Activated CD8-positive, alpha-beta T cell treated with anti-CD3 and anti-CD28 coated beads, Interleukin-2, amount 10 ng/mL, durations not matched to agents 7 days and 5 days (primary cell): ENCODE results near the gene PIP4K2A. TPM values are rescaled to one million over a fixed set of nuclear protein-coding genes. Genes with fewer than 3 reads are reported as not detected.

ENCODE experiments used
- ATAC-seq: fragments of 150-1000 bp; cut with Tn5 transposase; one replicate; pipeline ENCODE4 v1.10.0; 2021; ENCODE audit warnings: moderate library complexity
- CTCF ChIA-PET: fragments of 350-600 bp; sonication (Branson Sonifier 250); formaldehyde crosslinking; loops from one replicate; lab custom pipeline; 2021; ENCODE audit warnings: antibody characterized with exemption; lab: Charles Lee
- POLR2A ChIA-PET: fragments of 350-600 bp; sonication (Branson Sonifier 250); formaldehyde crosslinking; loops from one replicate; lab custom pipeline; 2021; ENCODE audit warnings: antibody characterized with exemption; lab: Charles Lee
- DNase-seq: peaks from one replicate; pipeline ENCODE4 v3.0.0-alpha.2; 2020
- H3K27ac Mint-ChIP-seq: one replicate; pipeline ENCODE4 v1.8.0; 2021; ENCODE audit warnings: mild to moderate bottlenecking, mixed read lengths
- H3K27me3 Mint-ChIP-seq: one replicate; pipeline ENCODE4 v1.8.0; 2021; ENCODE audit warnings: low read depth, mixed read lengths
- H3K36me3 Mint-ChIP-seq: one replicate; pipeline ENCODE4 v1.8.0; 2021; ENCODE audit warnings: low read depth, mixed read lengths
- H3K4me1 Mint-ChIP-seq: one replicate; pipeline ENCODE4 v1.8.0; 2021; ENCODE audit warnings: low read depth, mixed read lengths
- H3K4me3 Mint-ChIP-seq: one replicate; pipeline ENCODE4 v1.8.0; 2021; ENCODE audit warnings: mild to moderate bottlenecking, mixed read lengths
- H3K9me3 Mint-ChIP-seq: one replicate; pipeline ENCODE4 v1.8.0; 2022; ENCODE audit warnings: mixed read lengths; ENCODE audit not compliant: insufficient read depth
- total RNA-seq, 2 experiments: library from RNA; stranded (reverse); gene quantifications; one replicate each; pipeline ENCODE4 v1.2.3, GENCODE V29; 2021

Gene PIP4K2A
- total RNA-seq, 2 experiments from 2014 or later: 154 to 164 TPM

GRCh38 chr10:22599636-22600228 is 114.6 kb downstream of the PIP4K2A start:
- ATAC-seq (no peak), DNase-seq (no peak)
- H3K27ac Mint-ChIP-seq: peak overlapping the region; percentile 39
- peak overlapping the region; percentile 36 for H3K4me3 Mint-ChIP-seq
- no peaks in the 10 kb centered on the region for H3K9me3 Mint-ChIP-seq
- POLR2A ChIA-PET: interaction anchor here (0.6 to 0.7 kb wide), 2 partner anchors 31 to 62 kb away, joined by 3 to 4 read pairs; no protein-coding TSS in a partner anchor
- H3K36me3 Mint-ChIP-seq: peaks cover 73% of the 10 kb centered on the region
- CTCF ChIA-PET: interaction anchor here (0.9 to 4.2 kb wide), 6 partner anchors 11 to 82 kb away, joined by 3 to 20 read pairs (median 4); no protein-coding TSS in a partner anchor
- peaks cover 78% of the 10 kb centered on the region for H3K4me1 Mint-ChIP-seq
- no peaks in the 10 kb centered on the region for H3K27me3 Mint-ChIP-seq

GRCh38 chr10:22599048-22599561 is 115.3 kb downstream of the PIP4K2A start:
- Mint-ChIP-seq H3K4me3 (no peak overlapping the region), H3K36me3 (peaks cover 70% of the 10 kb centered on the region), H3K4me1 (peaks cover 75% of the 10 kb centered on the region), H3K9me3 (no peaks in the 10 kb centered on the region), H3K27me3 (no peaks in the 10 kb centered on the region), H3K27ac (peak overlapping the region; percentile 15)
- no peak for DNase-seq
- ChIA-PET CTCF (interaction anchor here (0.9 to 4.2 kb wide), 4 partner anchors 12 to 83 kb away, joined by 3 to 20 read pairs (median 5); no protein-coding TSS in a partner anchor), POLR2A (interaction anchor here (0.7 kb wide), 1 partner anchor 31 kb away, joined by 3 read pairs; no protein-coding TSS in a partner anchor)
- ATAC-seq: no peak

- H3K27me3 Mint-ChIP-seq: no peaks in the 10 kb centered on the region
- H3K4me3 Mint-ChIP-seq: no peak overlapping the region
- H3K9me3 Mint-ChIP-seq: no peaks in the 10 kb centered on the region
- H3K27ac Mint-ChIP-seq: peak overlapping the region; percentile 60
- ATAC-seq (no peak), DNase-seq (no peak)
- POLR2A ChIA-PET: no interaction called here
- H3K36me3 Mint-ChIP-seq: peaks cover 69% of the 10 kb centered on the region
- H3K4me1 Mint-ChIP-seq: peaks cover 74% of the 10 kb centered on the region
- CTCF ChIA-PET: interaction anchor here (1.2 to 4.2 kb wide), 3 partner anchors 13 to 390 kb away, joined by 3 to 20 read pairs (median 3); no protein-coding TSS in a partner anchor
Observed at GRCh38 chr10:22598478-22598877, 115.9 kb downstream of the PIP4K2A start.

- POLR2A ChIA-PET: no interaction called here
- Mint-ChIP-seq H3K9me3 (no peaks in the 10 kb centered on the region), H3K27me3 (no peaks in the 10 kb centered on the region), H3K4me1 (peaks cover 74% of the 10 kb centered on the region), H3K36me3 (peaks cover 69% of the 10 kb centered on the region), H3K27ac (peak overlapping the region; percentile 72), H3K4me3 (no peak overlapping the region)
- CTCF ChIA-PET: interaction anchor here (1.3 to 4.2 kb wide), 4 partner anchors 9 to 23 kb away, joined by 5 to 20 read pairs (median 6); no protein-coding TSS in a partner anchor
- ATAC-seq (peak; percentile 55), DNase-seq (peak; percentile 46)
Observed at GRCh38 chr10:22597138-22597537, 117.2 kb downstream of the PIP4K2A start.

GRCh38 chr10:22593636-22594198 is 120.7 kb downstream of the PIP4K2A start:
- H3K4me3 Mint-ChIP-seq: no peak overlapping the region
- peaks cover 41% of the 10 kb centered on the region for H3K4me1 Mint-ChIP-seq
- H3K27me3 Mint-ChIP-seq: no peaks in the 10 kb centered on the region
- no peak overlapping the region for H3K27ac Mint-ChIP-seq
- peaks cover 68% of the 10 kb centered on the region for H3K36me3 Mint-ChIP-seq
- no peak for ATAC-seq
- ChIA-PET POLR2A (no interaction called here), CTCF (interaction anchor here (1.7 kb wide), 1 partner anchor 20 kb away, joined by 7 read pairs; no protein-coding TSS in a partner anchor)
- H3K9me3 Mint-ChIP-seq: no peaks in the 10 kb centered on the region
- DNase-seq: no peak

- H3K27me3 Mint-ChIP-seq: no peaks in the 10 kb centered on the region
- ATAC-seq (no peak), DNase-seq (no peak)
- POLR2A ChIA-PET: no interaction called here
- H3K4me1 Mint-ChIP-seq: peaks cover 34% of the 10 kb centered on the region
- CTCF ChIA-PET: no interaction called here
- H3K4me3 Mint-ChIP-seq: no peak overlapping the region
- H3K27ac Mint-ChIP-seq: no peak overlapping the region
- peaks cover 68% of the 10 kb centered on the region for H3K36me3 Mint-ChIP-seq
- no peaks in the 10 kb centered on the region for H3K9me3 Mint-ChIP-seq
Observed at GRCh38 chr10:22593026-22593425, 121.4 kb downstream of the PIP4K2A start.

- Mint-ChIP-seq H3K9me3 (no peaks in the 10 kb centered on the region), H3K4me3 (no peak overlapping the region), H3K27ac (no peak overlapping the region), H3K27me3 (no peaks in the 10 kb centered on the region), H3K36me3 (peaks cover 65% of the 10 kb centered on the region), H3K4me1 (peaks cover 24% of the 10 kb centered on the region)
- no peak for ATAC-seq
- POLR2A ChIA-PET: no interaction called here
- CTCF ChIA-PET: interaction anchor here (0.6 to 1.0 kb wide), 4 partner anchors 16 to 399 kb away, joined by 3 to 4 read pairs (median 3); no protein-coding TSS in a partner anchor
- DNase-seq: no peak
Observed at GRCh38 chr10:22589851-22590514, 124.4 kb downstream of the PIP4K2A start.

GRCh38 chr10:22588462-22588861 is 125.9 kb downstream of the PIP4K2A start:
- ChIA-PET POLR2A (no interaction called here), CTCF (interaction anchor here (6.8 kb wide), 1 partner anchor 15 kb away, joined by 82 read pairs; no protein-coding TSS in a partner anchor)
- peaks cover 63% of the 10 kb centered on the region for H3K36me3 Mint-ChIP-seq
- DNase-seq (no peak), ATAC-seq (no peak)
- peaks cover 16% of the 10 kb centered on the region for H3K4me1 Mint-ChIP-seq
- no peak overlapping the region for H3K27ac Mint-ChIP-seq
- H3K4me3 Mint-ChIP-seq: no peak overlapping the region
- H3K9me3 Mint-ChIP-seq: no peaks in the 10 kb centered on the region
- no peaks in the 10 kb centered on the region for H3K27me3 Mint-ChIP-seq

GRCh38 chr10:22583683-22584082 is 130.7 kb downstream of the PIP4K2A start:
- POLR2A ChIA-PET: interaction anchor here (1.1 kb wide), 1 partner anchor 11 kb away, joined by 4 read pairs; no protein-coding TSS in a partner anchor
- Mint-ChIP-seq H3K27ac (no peak overlapping the region), H3K27me3 (no peaks in the 10 kb centered on the region), H3K4me1 (peaks cover 21% of the 10 kb centered on the region), H3K36me3 (peaks cover 62% of the 10 kb centered on the region), H3K9me3 (no peaks in the 10 kb centered on the region), H3K4me3 (no peak overlapping the region)
- CTCF ChIA-PET: interaction anchor here (0.7 to 6.8 kb wide), 3 partner anchors 8 to 127 kb away, joined by 3 to 82 read pairs (median 5); no protein-coding TSS in a partner anchor
- DNase-seq: no peak
- no peak for ATAC-seq

GRCh38 chr10:22581461-22581860 is 132.9 kb downstream of the PIP4K2A start:
- CTCF ChIA-PET: interaction anchor here (1.1 kb wide), 1 partner anchor 407 kb away, joined by 3 read pairs; no protein-coding TSS in a partner anchor
- POLR2A ChIA-PET: no interaction called here
- ATAC-seq: no peak
- Mint-ChIP-seq H3K36me3 (peaks cover 63% of the 10 kb centered on the region), H3K4me1 (peaks cover 14% of the 10 kb centered on the region), H3K27ac (no peak overlapping the region), H3K4me3 (no peak overlapping the region), H3K9me3 (no peaks in the 10 kb centered on the region), H3K27me3 (no peaks in the 10 kb centered on the region)
- no peak for DNase-seq

- no peak for ATAC-seq
- H3K4me3 Mint-ChIP-seq: no peak overlapping the region
- H3K9me3 Mint-ChIP-seq: no peaks in the 10 kb centered on the region
Observed at GRCh38 chr10:22580711-22581110, 133.7 kb downstream of the PIP4K2A start.

More at GRCh38 chr10:22580711-22581110, 133.7 kb downstream of the PIP4K2A start:
- Mint-ChIP-seq H3K4me1 (peaks cover 11% of the 10 kb centered on the region), H3K27ac (peak overlapping the region; percentile 23), H3K36me3 (peaks cover 61% of the 10 kb centered on the region), H3K27me3 (no peaks in the 10 kb centered on the region)
- no peak for DNase-seq
- ChIA-PET POLR2A (no interaction called here), CTCF (no interaction called here)
